Tibial artery (tissue), 4 donors: ENCODE measurements around the gene PPP2R5A.

Experiments
- DNase-seq, 2 donors: peaks; one replicate each; pipeline ENCODE4 v3.0.0-alpha.2; 2019
- H3K27ac ChIP-seq, 2 donors: fragments of 200-600 bp; sonication (generic) in 1 of 2; 1 replicate in 1 of 2; 2 replicates in 1 of 2; pipeline ENCODE4 v1.5.1; 2018 to 2019; ENCODE audit warnings: mild to moderate bottlenecking in 1 of 2
- H3K27me3 ChIP-seq, 2 donors: fragments of 200-600 bp; sonication (generic) in 1 of 2; one replicate each; pipeline versions ENCODE4 v1.5.1 to v1.6.0; 2016 to 2019
- H3K36me3 ChIP-seq, 3 donors: fragments of 200-600 bp; sonication (generic) in 2 of 3; one replicate each; pipeline ENCODE4 v1.5.1; 2016 to 2019; ENCODE audit warnings: mild to moderate bottlenecking in 2 of 3
- H3K4me1 ChIP-seq, 4 donors: fragments of 200-600 bp; sonication (generic) in 2 of 4; 1 replicate in 3 of 4; 2 replicates in 1 of 4; pipeline ENCODE4 v1.5.1; 2016 to 2019
- H3K4me3 ChIP-seq, 2 donors: fragments of 200-600 bp; sonication (generic) in 1 of 2; 1 replicate in 1 of 2; 2 replicates in 1 of 2; pipeline ENCODE4 v1.5.1; 2018 to 2019; ENCODE audit warnings: mild to moderate bottlenecking in 2 of 2
- H3K9me3 ChIP-seq, 3 donors: fragments of 200-600 bp; sonication (generic) in 1 of 3; one replicate each; pipeline ENCODE4 v1.5.1; 2016 to 2019
- intact Hi-C: fragments of 100-400 bp; cut with DNase I; formaldehyde crosslinking; loops from one replicate; pipeline ENCODE4 v1.15.0; 2023; ENCODE audit warnings: low total_unique reads
- TF ChIP-seq, protein P1 (sequence below), 2 experiments: fragments of 200-600 bp in 1 of 2; fragments of 450-650 bp in 1 of 2; IDR thresholded peaks; one replicate each; pipeline ENCODE4 v1.5.1; 2017 to 2019; ENCODE audit warnings: antibody characterized with exemption in 2 of 2, mild to moderate bottlenecking in 1 of 2, moderate library complexity in 1 of 2

Gene PPP2R5A

DNA sequence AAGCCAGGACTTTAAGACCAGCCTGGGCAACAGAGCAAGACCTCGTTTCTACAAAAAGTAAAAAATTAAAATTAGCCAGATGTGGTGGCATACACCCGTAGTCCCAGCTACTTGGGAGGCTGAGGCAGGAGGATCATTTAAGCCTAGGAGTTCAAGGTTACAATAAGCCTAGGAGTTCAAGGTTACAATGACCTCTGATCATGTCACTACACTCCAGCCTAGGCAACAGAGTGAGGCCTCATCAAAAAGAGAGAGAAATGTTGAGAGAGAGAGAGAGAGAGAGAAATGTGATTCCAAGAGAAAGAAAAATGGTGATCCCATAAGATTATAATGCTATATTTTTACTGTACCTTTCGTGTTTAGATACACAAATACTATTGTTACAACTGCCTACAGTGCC is 69.3 kb downstream of the PPP2R5A start:
- TF ChIP-seq, protein P1, sequence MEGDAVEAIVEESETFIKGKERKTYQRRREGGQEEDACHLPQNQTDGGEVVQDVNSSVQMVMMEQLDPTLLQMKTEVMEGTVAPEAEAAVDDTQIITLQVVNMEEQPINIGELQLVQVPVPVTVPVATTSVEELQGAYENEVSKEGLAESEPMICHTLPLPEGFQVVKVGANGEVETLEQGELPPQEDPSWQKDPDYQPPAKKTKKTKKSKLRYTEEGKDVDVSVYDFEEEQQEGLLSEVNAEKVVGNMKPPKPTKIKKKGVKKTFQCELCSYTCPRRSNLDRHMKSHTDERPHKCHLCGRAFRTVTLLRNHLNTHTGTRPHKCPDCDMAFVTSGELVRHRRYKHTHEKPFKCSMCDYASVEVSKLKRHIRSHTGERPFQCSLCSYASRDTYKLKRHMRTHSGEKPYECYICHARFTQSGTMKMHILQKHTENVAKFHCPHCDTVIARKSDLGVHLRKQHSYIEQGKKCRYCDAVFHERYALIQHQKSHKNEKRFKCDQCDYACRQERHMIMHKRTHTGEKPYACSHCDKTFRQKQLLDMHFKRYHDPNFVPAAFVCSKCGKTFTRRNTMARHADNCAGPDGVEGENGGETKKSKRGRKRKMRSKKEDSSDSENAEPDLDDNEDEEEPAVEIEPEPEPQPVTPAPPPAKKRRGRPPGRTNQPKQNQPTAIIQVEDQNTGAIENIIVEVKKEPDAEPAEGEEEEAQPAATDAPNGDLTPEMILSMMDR (IDR thresholded peaks at IDR 0.05): no peak

DNA sequence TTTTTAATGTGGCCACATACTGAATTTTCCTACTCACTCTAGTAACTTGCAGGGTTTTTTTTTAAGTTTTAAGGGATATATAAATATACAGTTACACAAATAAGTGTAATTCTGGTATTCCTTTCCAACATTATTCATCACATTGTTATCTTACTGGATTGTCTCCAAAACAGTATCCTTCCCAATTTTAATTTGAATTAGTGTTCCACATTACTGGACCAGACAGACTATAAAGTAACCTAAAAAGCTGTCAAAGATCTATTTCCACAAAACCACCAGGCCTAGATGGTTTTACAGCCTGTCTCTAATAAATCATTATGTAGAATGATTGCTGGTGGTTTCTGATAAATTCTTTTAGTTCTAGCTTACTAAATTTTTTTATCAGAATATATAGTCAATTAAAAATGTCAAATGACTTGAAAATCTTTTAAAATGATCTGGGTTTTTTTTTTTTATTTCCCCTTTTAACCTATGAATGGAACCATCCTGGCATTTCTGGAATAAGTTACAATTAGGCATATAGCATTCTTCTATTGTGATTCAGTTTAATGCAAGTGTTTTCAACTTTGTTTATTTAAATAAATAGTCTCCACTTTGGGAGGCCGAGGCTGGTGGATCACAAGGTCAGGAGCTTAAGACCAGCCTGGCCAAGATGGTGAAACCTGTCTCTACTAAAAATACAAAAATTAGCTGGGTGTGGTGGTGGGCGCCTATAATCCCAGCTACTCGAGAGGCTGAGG is 70.2 kb downstream of the PPP2R5A start:
- intact Hi-C loops: no loop called here
- no peak for DNase-seq
- peaks cover 50 to 66% (median 65%) of the 10 kb centered on the region in 3 donors for H3K36me3 ChIP-seq

More for the DNA sequence above, 69.3 kb downstream of the PPP2R5A start:
- Histone ChIP-seq H3K27ac (no peak overlapping the region), H3K36me3 (peaks cover 55 to 60% (median 56%) of the 10 kb centered on the region in 3 donors), H3K4me3 (no peak overlapping the region), H3K9me3 (no peaks in the 10 kb centered on the region), H3K4me1 (no peaks in the 10 kb centered on the region), H3K27me3 (no peaks in the 10 kb centered on the region)
- no peak for DNase-seq
- intact Hi-C loops: no loop called here

DNA sequence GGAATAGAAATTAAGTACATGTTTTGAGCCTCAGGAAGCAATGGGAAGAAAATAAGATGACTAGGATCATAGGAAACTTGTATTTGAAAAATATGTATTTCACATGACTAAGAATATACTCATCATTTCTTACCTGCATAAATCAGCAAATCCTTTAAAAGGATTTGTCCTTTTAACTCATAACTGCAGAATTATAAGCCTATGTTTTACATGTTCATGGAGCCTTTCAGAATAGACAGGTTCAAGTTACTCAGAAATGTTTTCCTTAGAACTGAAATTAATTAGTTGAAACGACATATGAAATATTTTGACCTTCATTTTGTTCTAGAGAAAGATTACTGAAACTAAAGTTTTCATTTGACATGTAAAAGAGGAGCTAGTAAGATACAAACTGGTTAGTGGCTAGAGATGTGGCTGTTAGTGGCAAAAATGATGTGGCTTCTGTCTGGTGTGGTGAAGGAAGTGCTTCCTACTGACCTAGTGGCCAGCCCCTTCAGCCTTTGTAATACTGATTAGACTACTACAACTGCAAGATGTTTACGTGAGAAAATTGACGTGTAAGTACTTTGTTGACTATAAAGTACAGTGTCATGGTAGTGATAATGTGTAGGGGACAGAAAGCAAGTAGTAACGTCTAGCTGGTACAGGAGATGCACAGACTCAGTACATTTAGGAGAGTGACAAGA is 74.7 kb downstream of the PPP2R5A start:
- Histone ChIP-seq H3K9me3 (no peaks in the 10 kb centered on the region), H3K4me3 (no peak overlapping the region), H3K27ac (no peak overlapping the region), H3K27me3 (no peaks in the 10 kb centered on the region), H3K4me1 (no peaks in the 10 kb centered on the region), H3K36me3 (peaks cover 43 to 77% (median 45%) of the 10 kb centered on the region in 3 donors)
- TF ChIP-seq, protein P1 (IDR thresholded peaks at IDR 0.05): no peak
- intact Hi-C loops: no loop called here
- no peak for DNase-seq

More for the DNA sequence above, 70.2 kb downstream of the PPP2R5A start:
- H3K4me3 ChIP-seq: no peak overlapping the region
- no peaks in the 10 kb centered on the region for H3K9me3 ChIP-seq
- no peaks in the 10 kb centered on the region for H3K4me1 ChIP-seq
- H3K27ac ChIP-seq: no peak overlapping the region
- TF ChIP-seq, protein P1 (IDR thresholded peaks at IDR 0.05): no peak
- no peaks in the 10 kb centered on the region for H3K27me3 ChIP-seq

DNA sequence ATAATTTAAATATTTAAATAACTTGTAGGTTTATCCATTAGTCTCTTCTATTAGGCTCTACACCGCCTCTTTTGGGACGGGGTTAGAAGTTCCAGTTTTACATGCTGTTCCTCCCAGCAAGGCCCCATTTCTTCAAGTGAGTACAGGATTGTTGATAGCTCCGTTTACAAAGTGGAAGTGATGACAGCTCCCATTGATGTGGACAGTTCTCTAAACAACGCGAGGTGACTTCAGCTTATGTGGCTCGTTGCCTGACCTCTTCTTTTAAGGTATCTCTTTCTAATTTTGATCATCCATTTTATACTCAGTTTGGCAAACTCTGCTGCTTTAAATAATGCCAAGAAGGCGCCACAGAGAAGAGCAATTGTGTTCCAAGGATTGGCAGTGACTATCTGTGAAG is 79.8 kb downstream of the PPP2R5A start:
- peaks cover 8 to 40% (median 13%) of the 10 kb centered on the region in 3 donors for H3K36me3 ChIP-seq
- TF ChIP-seq, protein P1 (IDR thresholded peaks at IDR 0.05): no peak
- no peak overlapping the region for H3K27ac ChIP-seq
- H3K4me1 ChIP-seq: peaks cover 0 to 14% (median 0%) of the 10 kb centered on the region in 4 donors
- H3K4me3 ChIP-seq: no peak overlapping the region
- intact Hi-C loops: loop anchor here (5.0 kb wide), 1 partner anchor 87 kb away; no protein-coding TSS in a partner anchor
- no peaks in the 10 kb centered on the region for H3K27me3 ChIP-seq
- no peaks in the 10 kb centered on the region for H3K9me3 ChIP-seq
- no peak for DNase-seq

DNA sequence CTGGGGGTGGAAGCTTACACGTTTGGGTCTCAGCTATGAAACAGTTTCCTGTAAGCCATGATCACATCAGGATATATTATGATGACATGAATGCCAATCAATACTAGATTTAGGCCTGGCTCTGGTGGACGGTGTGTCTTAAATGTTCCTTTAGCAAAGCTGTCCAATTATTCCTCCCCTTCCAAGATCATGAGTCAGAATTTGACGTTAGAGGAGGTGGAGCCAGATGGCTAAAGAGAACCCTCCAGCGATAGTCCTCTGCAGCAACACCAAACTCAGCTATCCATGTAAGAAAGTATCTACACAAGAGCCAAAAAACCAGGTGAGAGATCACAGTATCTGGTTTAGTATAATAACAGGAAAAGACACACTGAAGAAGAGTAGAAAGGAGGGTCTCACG is 81.7 kb downstream of the PPP2R5A start:
- no peak for DNase-seq
- peaks cover 0 to 21% (median 8%) of the 10 kb centered on the region in 3 donors for H3K36me3 ChIP-seq
- H3K4me3 ChIP-seq: no peak overlapping the region
- intact Hi-C loops: loop anchor here (2.0 to 5.0 kb wide), 2 partner anchors 85 to 296 kb away; no protein-coding TSS in a partner anchor
- peaks cover 0 to 14% (median 0%) of the 10 kb centered on the region in 4 donors for H3K4me1 ChIP-seq
- H3K27me3 ChIP-seq: no peaks in the 10 kb centered on the region
- H3K27ac ChIP-seq: peak overlapping the region; percentile 42 to 51
- TF ChIP-seq, protein P1 (IDR thresholded peaks at IDR 0.05): no peak
- no peaks in the 10 kb centered on the region for H3K9me3 ChIP-seq
